DOHH2 (cell line): ENCODE results near the gene OR2AT4.

Experiments
- CTCF ChIP-seq: fragments of 200-600 bp; sonication (generic); IDR thresholded peaks from one replicate; pipeline ENCODE4 v1.5.1; 2014; ENCODE audit warnings: antibody characterized with exemption, mild to moderate bottlenecking, low read depth, low read length; ENCODE audit not compliant: poor library complexity, severe bottlenecking
- EZH2phosphoT487 ChIP-seq: fragments of 200-600 bp; sonication (generic); IDR thresholded peaks from 2 replicates; pipeline ENCODE4 v1.6.1; 2017; ENCODE audit warnings: borderline replicate concordance, mild to moderate bottlenecking, antibody characterized with exemption, low read length, moderate library complexity, mixed read lengths

GRCh38 chr11:75118577-75118976, 21.9 kb upstream of the OR2AT4 start:
- no peak for TF ChIP-seq CTCF
- no peak for TF ChIP-seq EZH2phosphoT487
